Naive B cell (primary cell): ENCODE results near the gene PMVK. TPM values are rescaled to one million over a fixed set of nuclear protein-coding genes. Genes with fewer than 3 reads are reported as not detected.
"Not testable (repeated sequence)": the region's sequence is repeated elsewhere in the genome, so short reads cannot be mapped to it uniquely, and the experiment has no call there.

Source experiments
- ATAC-seq, 2 donors: fragments of 150-1000 bp; cut with Tn5 transposase; 2 replicates each; pipeline ENCODE4 v1.10.0; 2021; ENCODE audit warnings: low read depth in 2 of 2, mild to moderate bottlenecking in 2 of 2, moderate library complexity in 2 of 2
- DNase-seq: peaks from one replicate; pipeline ENCODE4 v3.0.0; 2022
- H3K27ac Mint-ChIP-seq, 6 donors: one replicate each; pipeline ENCODE4 v1.8.0; 2020 to 2022; ENCODE audit warnings: mild to moderate bottlenecking in 6 of 6, mixed read lengths in 6 of 6, moderate library complexity in 5 of 6, inconsistent platforms in 2 of 6
- H3K27me3 Mint-ChIP-seq, 3 donors: one replicate each; pipeline ENCODE4 v1.8.0; 2021 to 2022; ENCODE audit warnings: mixed read lengths in 3 of 3, mild to moderate bottlenecking in 1 of 3
- H3K36me3 Mint-ChIP-seq, 2 donors: one replicate each; pipeline ENCODE4 v1.8.0; 2020 to 2022; ENCODE audit warnings: mixed read lengths in 2 of 2, inconsistent platforms in 1 of 2, mild to moderate bottlenecking in 1 of 2
- H3K4me1 Mint-ChIP-seq, 3 donors: one replicate each; pipeline ENCODE4 v1.8.0; 2020 to 2022; ENCODE audit warnings: mixed read lengths in 3 of 3, inconsistent platforms in 1 of 3, mild to moderate bottlenecking in 1 of 3, moderate library complexity in 1 of 3
- H3K4me3 Mint-ChIP-seq, 8 donors: one replicate each; pipeline ENCODE4 v1.8.0; 2020 to 2022; ENCODE audit warnings: mild to moderate bottlenecking in 8 of 8, mixed read lengths in 8 of 8, moderate library complexity in 8 of 8, inconsistent platforms in 2 of 8
- H3K9me3 Mint-ChIP-seq, 7 donors: one replicate each; pipeline ENCODE4 v1.8.0; 2020 to 2022; ENCODE audit warnings: mixed read lengths in 7 of 7, mild to moderate bottlenecking in 5 of 7, inconsistent platforms in 2 of 7, moderate library complexity in 1 of 7
- polyA plus RNA-seq, 6 donors: library from polyadenylated mRNA; unstranded; fragments of 300-500 nt; fragmentation: Illumina TruSeq; gene quantifications; one replicate each; pipeline ENCODE4 v1.2.3, GENCODE V29; 2021; ENCODE audit warnings: low read depth in 6 of 6

Gene PMVK
- 10 to 100 TPM; 30.8 to 45.7 (median 33.3) TPM for polyA plus RNA-seq

DNA sequence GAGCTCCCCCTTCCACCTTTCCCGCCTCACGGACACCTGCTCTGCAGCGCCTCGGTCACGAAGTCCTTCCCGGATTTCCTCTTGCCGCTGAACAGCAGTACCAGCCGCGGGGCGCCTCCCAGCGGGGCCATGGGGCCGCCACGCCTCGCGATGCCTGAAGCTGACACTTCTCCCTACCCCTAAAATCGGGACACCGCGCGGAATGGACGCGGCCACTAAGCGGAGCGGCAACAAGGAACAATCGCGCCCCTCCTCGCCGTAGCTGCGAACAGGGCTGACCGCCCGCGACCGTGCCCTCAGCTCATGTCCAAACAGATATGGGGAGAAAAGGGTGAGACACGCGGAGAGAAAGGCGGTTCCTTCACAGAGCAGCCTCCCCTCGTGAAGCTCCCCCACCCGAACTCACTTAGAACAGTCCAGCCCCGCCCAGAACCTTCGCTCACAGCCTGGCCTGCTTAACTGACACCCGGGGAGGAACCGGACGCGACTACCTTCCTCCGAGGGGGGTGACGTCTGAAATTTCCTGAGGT, at the start of gene PMVK:
PMVK (minus strand) TSS at position 165 of the 530 bp plus-strand sequence; CDS start at position 131, 34 bp downstream.
- Mint-ChIP-seq H3K36me3 (no peaks in the 10 kb centered on the region), H3K4me3 (peak within 1 kb of the TSS; percentile 89 to 98 (median 96)), H3K27ac (peak within 1 kb of the TSS; percentile 98 to 100 (median 100)), H3K4me1 (peaks cover 36 to 52% (median 48%) of the 10 kb centered on the region in 3 donors), H3K9me3 (peaks cover 0 to 1% (median 0%) of the 10 kb centered on the region in 7 donors), H3K27me3 (no peaks in the 10 kb centered on the region)
- peak; percentile 97 for DNase-seq
- ATAC-seq, result peak; percentile 81

DNA sequence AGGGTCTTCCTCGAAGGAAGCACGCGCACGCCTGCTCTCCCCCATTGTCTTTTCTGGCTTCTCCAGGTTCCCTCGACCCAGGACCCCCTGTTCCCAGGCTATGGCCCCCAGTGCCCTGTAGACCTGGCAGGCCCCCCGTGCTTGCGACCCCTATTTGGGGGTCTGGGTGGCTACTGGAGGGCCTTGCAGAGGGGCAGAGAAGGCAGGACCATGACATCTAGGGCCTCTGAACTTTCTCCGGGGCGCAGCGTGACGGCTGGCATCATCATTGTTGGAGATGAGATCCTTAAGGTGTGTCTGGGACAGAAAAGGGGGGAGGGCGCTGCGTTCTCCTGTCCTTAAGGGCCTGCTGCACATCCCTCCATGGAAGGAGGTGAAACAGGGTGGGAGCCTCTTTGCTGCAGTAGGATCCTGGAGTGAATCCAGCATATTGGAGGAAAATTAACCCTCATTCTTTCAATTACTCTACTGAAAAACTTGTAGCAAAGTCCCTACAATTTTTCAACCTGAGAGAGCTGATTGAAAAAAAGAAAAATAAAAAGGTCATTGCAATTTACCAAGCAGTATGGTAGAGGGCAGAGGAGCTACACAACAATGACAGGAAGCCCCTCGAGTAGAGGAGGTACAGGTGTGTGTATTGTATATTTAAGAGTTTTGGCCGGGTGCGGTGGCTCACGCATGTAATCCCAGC, 47.4 kb upstream of the PMVK start:
- H3K4me3 Mint-ChIP-seq, result no peak overlapping the region
- H3K36me3 Mint-ChIP-seq, result no peaks in the 10 kb centered on the region
- no peak for ATAC-seq
- peaks cover 11 to 17% (median 14%) of the 10 kb centered on the region in 3 donors for H3K4me1 Mint-ChIP-seq
- no peak for DNase-seq
- peak overlapping the region in 3 of 6 donors; percentile 20 to 78 (median 51) for H3K27ac Mint-ChIP-seq
- H3K27me3 Mint-ChIP-seq, result no peaks in the 10 kb centered on the region
- H3K9me3 Mint-ChIP-seq, result no peaks in the 10 kb centered on the region

DNA sequence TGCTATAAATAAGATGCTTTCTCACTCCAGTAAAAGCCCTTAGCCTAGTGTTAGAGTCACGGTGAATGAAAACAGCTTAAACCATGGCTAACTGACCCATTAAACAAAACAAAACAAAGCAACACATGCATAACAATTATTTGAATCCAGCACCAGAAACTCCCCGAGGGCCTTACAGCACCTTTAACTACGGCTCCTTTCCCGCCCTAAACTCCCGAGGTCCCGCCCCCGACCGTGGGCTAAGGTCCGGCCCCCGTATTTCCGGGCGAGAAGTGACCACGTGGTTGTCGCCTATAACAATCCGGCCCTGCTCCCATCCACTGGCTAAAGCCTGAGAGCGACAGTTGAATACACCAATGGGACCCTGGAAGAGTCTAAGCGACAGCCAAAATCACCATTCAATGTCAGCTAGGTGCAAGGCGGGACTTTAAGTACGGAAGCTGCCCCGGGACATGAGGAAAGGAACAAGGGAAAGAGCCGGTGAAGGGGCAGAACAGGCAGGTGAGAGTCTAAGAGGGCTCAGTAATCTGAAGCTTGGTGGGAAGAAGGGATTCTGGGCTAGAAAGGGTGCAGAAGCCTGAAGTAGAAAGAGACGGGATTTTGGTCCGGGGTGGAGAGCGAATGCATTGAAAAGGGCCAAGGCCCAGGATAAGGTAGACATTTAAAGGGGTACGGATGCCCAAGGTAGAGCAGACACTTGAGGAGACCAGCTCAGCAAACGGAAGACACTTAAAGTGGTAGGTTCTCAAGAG, 46.6 kb upstream of the PMVK start, which contains the start of gene FLAD1:
FLAD1 (plus strand) TSS at position 448 of the 752 bp plus-strand sequence. CDS start 351 bp downstream, outside the sequence.
- ATAC-seq (peak; percentile 99), DNase-seq (peak; percentile 96)
- H3K27ac Mint-ChIP-seq, result peak within 1 kb of the TSS in 3 of 6 donors; percentile 20 to 78 (median 51)
- peaks cover 8 to 11% (median 9%) of the 10 kb centered on the region in 3 donors for H3K4me1 Mint-ChIP-seq
- no peaks in the 10 kb centered on the region for H3K9me3 Mint-ChIP-seq
- H3K4me3 Mint-ChIP-seq, result peak within 1 kb of the TSS in 1 of 8 donors; percentile 40
- no peaks in the 10 kb centered on the region for H3K27me3 Mint-ChIP-seq
- H3K36me3 Mint-ChIP-seq, result no peaks in the 10 kb centered on the region

DNA sequence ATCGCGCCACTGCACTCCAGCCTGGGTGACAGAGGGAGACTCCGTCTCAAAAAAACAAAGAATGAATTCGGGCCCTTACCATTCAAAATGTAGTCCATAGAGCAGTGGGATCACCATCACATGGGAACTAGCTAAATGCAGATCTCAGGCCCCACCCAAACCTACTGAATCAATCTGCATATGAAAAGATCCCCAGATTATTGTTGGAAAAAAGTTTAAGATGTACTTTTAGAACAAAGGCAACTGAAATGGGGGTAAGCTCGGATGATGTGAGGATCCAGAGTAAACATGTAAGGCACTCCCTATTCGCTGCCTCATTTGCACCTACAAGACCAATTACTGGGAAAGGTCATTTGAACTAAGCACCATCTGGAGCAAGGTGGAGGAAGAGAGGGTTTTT, 45.8 kb upstream of the PMVK start:
- H3K4me3 Mint-ChIP-seq, result peak overlapping the region in 1 of 8 donors; percentile 40
- DNase-seq (no peak), ATAC-seq (no peak)
- H3K4me1 Mint-ChIP-seq, result peaks cover 8 to 18% (median 12%) of the 10 kb centered on the region in 3 donors
- no peaks in the 10 kb centered on the region for H3K27me3 Mint-ChIP-seq
- no peak overlapping the region for H3K27ac Mint-ChIP-seq
- H3K36me3 Mint-ChIP-seq, result no peaks in the 10 kb centered on the region
- no peaks in the 10 kb centered on the region for H3K9me3 Mint-ChIP-seq

DNA sequence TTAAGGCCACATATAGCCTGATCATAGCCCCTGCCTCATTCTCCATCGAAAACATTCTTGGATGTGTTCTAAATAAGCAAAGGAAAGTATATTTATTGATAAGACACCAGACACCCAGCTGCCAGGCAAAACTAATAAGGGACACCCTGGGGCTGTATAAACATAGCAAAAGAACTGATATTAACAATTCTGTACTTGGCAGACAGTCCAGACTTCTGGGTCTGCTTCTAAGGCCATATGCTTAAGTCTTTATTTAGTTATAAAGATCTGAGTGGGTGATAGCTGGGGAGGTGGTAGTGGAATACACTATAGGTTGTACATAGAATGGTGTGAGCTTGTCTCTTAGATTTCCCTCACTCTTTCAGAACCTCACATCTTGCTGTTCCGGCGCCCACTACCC, 41.8 kb upstream of the PMVK start:
- no peaks in the 10 kb centered on the region for H3K27me3 Mint-ChIP-seq
- no peaks in the 10 kb centered on the region for H3K9me3 Mint-ChIP-seq
- H3K36me3 Mint-ChIP-seq, result no peaks in the 10 kb centered on the region
- peaks cover 0 to 18% (median 11%) of the 10 kb centered on the region in 3 donors for H3K4me1 Mint-ChIP-seq
- H3K27ac Mint-ChIP-seq, result peak overlapping the region in 1 of 6 donors; percentile 31
- H3K4me3 Mint-ChIP-seq, result no peak overlapping the region
- no peak for ATAC-seq
- no peak for DNase-seq

DNA sequence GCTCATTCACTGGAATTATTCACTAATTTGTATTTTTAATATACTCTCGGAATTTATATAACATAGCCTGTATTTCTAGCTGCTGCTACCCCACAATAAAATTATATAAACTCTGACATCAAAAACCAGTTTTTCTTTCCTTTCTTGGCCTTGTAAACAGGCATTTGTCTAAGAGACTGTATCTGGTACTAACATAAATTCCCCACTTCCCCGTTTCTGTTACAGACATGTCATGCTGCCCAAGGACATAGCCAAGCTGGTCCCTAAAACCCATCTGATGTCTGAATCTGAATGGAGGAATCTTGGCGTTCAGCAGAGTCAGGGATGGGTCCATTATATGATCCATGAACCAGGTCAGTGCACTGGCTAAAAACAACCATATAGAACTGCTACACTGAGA, 41.2 kb upstream of the PMVK start:
- not testable (repeated sequence) for H3K9me3 Mint-ChIP-seq, DNase-seq, H3K27me3 Mint-ChIP-seq, ATAC-seq, H3K36me3 Mint-ChIP-seq
- Mint-ChIP-seq H3K27ac (peak overlapping the region in 5 of 6 donors; percentile 8 to 93 (median 75)), H3K4me1 (peaks cover 0 to 21% (median 11%) of the 10 kb centered on the region in 3 donors), H3K4me3 (peak overlapping the region in 3 of 8 donors; percentile 48 to 64 (median 64))

DNA sequence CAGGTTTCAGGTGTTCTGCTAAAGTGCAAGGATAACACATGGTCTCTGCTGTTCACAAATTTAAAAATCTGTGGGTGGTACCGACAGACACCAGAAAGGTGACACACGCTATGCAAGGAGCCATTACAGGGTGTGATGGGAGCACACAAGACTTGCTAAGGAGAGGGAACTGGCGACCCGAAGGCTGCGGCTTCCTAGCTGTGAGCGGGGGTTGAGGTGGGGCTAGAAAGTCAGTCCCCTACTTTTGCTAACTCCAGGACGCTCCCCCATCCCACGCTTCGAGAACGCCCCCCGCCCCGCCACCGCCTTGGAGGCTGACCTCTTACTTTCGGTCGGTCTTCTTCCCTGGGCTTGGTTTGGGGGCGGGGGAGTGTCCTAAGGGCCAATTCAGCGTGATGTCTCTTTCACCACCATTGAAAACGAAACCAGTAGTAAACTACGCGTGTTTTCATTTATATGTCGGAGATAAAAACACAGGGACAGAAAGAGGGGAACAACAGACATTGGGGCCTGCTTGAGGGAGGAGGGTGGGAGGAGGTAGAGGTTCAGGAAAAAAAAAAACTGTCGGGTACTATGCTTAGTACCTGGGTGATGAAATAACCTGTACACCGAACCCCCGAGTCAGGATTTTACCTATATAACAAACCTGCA, 39.0 kb upstream of the PMVK start:
- peaks cover 11 to 34% (median 12%) of the 10 kb centered on the region in 3 donors for H3K4me1 Mint-ChIP-seq
- no peak for ATAC-seq
- peak; percentile 50 for DNase-seq
- H3K36me3 Mint-ChIP-seq, result no peaks in the 10 kb centered on the region
- H3K27me3 Mint-ChIP-seq, result no peaks in the 10 kb centered on the region
- no peak overlapping the region for H3K4me3 Mint-ChIP-seq
- H3K27ac Mint-ChIP-seq, result no peak overlapping the region
- no peaks in the 10 kb centered on the region for H3K9me3 Mint-ChIP-seq

DNA sequence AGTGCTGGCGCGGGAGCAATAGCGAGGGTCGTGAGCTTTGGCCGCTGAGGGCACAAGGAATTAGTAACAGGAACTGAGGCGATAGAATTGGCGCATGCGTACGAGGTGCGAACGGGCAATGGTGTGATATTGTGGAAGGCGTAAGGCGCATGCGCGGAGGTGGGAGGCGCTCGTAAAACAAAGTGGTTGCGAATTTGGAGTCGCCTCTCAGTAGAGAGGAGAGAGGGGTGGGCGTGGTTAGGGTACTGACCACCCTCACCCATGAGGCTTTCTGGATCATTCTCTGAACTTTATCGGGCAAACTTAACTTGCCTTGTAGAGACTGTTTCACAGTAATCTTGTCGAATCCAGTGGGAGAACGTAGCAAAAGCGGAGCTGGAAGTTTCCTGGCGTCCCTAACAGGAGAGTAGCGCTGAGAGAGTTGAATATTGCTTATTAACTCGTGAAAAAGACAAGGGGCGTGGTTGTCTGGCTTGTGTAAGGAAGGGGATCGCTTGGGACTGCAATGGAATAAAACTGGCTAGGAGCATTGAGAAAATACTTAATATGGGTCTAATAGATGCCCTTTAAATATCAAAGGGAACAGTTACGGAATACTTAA, 38.4 kb upstream of the PMVK start:
- peak; percentile 51 to 52 for ATAC-seq
- peak; percentile 96 for DNase-seq
- Mint-ChIP-seq H3K4me3 (no peak overlapping the region), H3K27ac (no peak overlapping the region), H3K36me3 (no peaks in the 10 kb centered on the region), H3K9me3 (no peaks in the 10 kb centered on the region), H3K27me3 (no peaks in the 10 kb centered on the region), H3K4me1 (peaks cover 11 to 34% (median 13%) of the 10 kb centered on the region in 3 donors)

DNA sequence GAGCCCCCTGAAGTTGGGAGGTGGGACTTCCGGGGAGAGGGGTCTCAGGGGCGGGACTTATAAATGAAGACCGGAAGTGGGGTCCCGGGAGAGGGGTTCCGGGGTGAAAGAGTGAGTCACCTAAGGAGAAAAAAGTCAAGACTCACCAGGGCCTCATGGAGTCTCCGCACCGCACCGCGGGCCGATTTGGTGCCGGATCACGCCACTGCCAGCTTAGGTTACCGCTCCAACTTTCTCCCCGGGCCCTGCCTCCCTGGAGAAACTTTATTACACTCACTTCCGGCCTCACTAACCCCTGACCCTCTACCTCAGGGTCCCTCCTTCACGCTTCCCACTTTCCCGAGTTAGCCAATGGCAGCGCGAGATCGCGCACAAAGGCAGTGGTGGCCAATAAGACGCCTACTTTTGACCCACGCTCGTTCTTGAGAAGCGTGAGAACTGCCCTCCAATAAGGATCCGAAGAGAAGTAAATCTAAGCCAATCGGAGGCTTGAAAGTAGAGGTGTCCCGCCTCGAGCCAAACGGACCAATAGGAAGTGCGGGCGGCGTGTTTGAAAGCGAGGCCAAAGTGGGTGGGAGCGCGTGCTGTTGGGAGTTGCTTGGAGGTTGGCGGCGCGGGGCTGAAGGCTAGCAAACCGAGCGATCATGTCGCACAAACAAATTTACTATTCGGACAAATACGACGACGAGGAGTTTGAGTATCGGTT, 37.7 kb upstream of the PMVK start, which contains the start of gene CKS1B:
CKS1B (plus strand) TSS at position 580 of the 706 bp plus-strand sequence; CDS start at position 645, 65 bp downstream.
- H3K9me3 Mint-ChIP-seq, result no peaks in the 10 kb centered on the region
- ATAC-seq (peak; percentile 82 to 83), DNase-seq (peak; percentile 97)
- H3K27ac Mint-ChIP-seq, result no peak within 1 kb of the TSS
- no peaks in the 10 kb centered on the region for H3K36me3 Mint-ChIP-seq
- H3K4me1 Mint-ChIP-seq, result peaks cover 13 to 36% (median 18%) of the 10 kb centered on the region in 3 donors
- H3K4me3 Mint-ChIP-seq, result no peak within 1 kb of the TSS
- no peaks in the 10 kb centered on the region for H3K27me3 Mint-ChIP-seq

DNA sequence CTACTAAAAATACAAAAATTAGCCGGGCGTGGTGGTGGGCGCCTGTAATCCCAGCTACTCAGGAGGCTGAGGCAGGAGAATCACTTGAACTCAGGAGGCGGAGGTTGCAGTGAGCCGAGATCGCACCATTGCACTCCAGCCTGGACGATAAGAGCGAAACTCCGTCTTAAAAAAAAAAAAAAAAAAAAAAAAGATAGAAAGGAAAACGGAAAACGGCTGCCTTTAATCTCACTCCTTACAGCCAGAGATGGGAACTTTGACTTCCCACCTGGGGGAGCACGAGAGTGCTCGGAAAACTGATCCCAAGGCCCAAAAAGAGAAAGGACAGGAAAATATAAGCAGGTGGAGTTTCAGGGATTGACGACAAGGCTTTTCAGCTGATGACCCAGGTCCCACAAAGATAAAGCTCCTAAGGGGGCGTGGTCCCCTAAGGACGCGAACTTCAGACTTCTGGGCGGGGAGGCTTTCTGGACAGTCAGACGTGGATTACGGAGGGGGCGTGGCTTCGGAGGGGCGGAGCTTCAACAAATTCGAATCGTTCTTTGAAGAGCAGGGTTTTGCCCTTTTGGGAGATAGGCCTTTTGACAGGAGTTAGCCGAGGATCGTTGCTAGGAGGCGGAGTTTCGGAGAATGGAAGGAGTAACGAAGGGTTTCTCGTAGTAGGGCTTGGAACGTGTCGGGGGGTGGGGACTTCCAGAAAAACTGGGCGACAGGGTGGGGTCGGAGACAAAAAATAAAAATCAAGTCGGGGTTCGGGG, 37.0 kb upstream of the PMVK start:
- Mint-ChIP-seq H3K9me3 (no peaks in the 10 kb centered on the region), H3K36me3 (no peaks in the 10 kb centered on the region), H3K27me3 (no peaks in the 10 kb centered on the region), H3K27ac (peak overlapping the region in 3 of 6 donors; percentile 18 to 87 (median 21)), H3K4me1 (peaks cover 16 to 40% (median 23%) of the 10 kb centered on the region in 3 donors), H3K4me3 (peak overlapping the region in 1 of 8 donors; percentile 57)
- DNase-seq (peak; percentile 86), ATAC-seq (peak; percentile 20 to 24)

DNA sequence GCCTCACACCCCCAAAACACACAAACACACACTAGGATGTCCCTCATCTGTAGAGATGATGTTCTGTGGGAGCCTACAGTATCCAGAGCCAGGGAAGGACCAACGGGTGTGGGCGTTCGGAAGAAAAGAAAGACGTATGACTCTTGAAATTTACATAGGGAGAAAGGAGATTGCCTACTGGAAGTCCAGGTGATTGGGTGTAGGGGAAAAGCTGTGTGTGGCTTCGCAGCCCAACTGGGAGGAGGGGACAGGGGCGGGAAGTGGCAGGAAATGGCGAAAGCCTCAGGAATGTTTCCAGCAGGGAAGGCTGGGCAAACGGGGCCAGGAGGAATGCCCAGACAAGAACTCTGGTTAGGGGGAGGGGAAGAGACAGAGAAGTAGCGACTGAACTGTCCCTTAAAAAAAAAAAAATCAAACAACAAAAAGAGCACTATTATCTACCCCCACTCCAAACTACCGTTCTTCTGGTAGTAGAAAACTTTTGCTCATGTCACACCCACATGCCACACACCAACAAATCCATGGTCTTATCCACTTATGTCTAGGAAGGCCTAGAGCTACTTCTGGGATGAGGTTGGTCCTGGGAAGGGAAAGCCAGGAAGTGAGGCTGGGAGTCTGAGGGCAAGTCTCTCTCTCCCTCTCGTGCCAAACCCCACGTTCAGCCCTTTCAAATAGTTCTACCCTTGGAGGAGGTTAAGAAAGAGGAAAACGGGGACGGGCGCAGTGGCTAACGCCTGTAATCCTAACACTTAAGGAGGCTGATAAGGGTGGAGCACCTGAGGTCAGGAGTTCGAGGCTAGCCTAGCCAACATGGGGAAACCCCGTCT, 36.2 kb upstream of the PMVK start:
- Mint-ChIP-seq H3K9me3 (no peaks in the 10 kb centered on the region), H3K27me3 (no peaks in the 10 kb centered on the region), H3K27ac (peak overlapping the region in 4 of 6 donors; percentile 21 to 87 (median 72)), H3K4me3 (peak overlapping the region in 2 of 8 donors; percentile 27 to 57), H3K36me3 (no peaks in the 10 kb centered on the region), H3K4me1 (peaks cover 13 to 43% (median 23%) of the 10 kb centered on the region in 3 donors)
- no peak for ATAC-seq
- DNase-seq, result no peak
